ENCODE data around the gene MEGF6. TPM values are rescaled to one million over a fixed set of nuclear protein-coding genes. Genes with fewer than 3 reads are reported as not detected.

The MEGF6 gene
- total and polyA plus RNA-seq, 2 of the 8 experiments (the other 6 are each of a cell fraction or from before 2014, with no cell fraction given), result 4.1 to 14.8 TPM

DNA sequence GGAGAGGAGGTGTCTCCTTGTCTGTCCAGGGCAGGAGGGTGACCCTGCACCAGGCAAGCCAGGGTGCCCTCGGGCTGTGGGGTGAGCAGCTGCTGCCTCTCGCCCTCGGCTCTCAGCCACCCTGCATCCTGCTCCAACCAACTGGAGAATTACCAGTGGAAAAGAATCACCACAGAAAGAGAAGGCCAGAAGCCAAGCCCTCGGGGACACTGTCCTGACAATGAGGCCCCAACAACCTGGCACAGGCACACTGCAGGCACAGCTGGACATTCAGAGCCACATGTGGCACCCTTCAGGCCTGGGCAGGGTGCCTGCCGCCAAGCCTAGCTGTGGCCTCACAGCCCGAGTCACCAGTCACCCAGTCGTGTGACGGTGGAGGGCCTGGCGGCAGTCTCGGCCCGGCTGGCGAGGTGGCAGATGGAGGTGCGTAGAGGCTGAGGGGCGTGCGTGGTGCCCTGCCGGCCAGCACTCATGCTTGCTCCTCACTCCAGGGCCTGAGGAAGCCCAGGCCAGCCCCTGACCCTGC, 12.0 kb downstream of the MEGF6 start:
- no peak for FAIRE-seq
- Histone ChIP-seq H2AK5ac (ENCODE audit: low read depth, low read length) (no peak overlapping the region), H2BK5ac (ENCODE audit: low read depth, low read length) (peak overlapping the region; percentile 60; the same call in 1 of the 2 replicates), H3K36me3 (ENCODE audit: control insufficient read depth in 2 of 4, insufficient read depth in 4 of 4, low read length in 3 of 4) (no peaks in the 10 kb centered on the region), H2BK15ac (ENCODE audit: low read length) (peak overlapping the region; percentile 88), H3K79me1 (ENCODE audit: low read depth, low read length) (0 out of 2 replicates have a peak, but pooled peaks cover 2% of the 10 kb centered on the region), H2AFZ (ENCODE audit: low read length) (no peak overlapping the region), H3K27me3 (replicated peaks in 1 of 4; ENCODE audit: control insufficient read depth in 3 of 4, extremely low read depth in 1 of 4, insufficient read depth in 3 of 4, low read length in 3 of 4) (no peaks in the 10 kb centered on the region), H3K79me2 (ENCODE audit: control insufficient read depth in 1 of 2, insufficient read depth in 2 of 2, low read length in 2 of 2) (no peaks in the 10 kb centered on the region; a peak in 1 of 4 replicates), H2BK120ac (replicated peaks; ENCODE audit: low read depth, low read length) (no peak overlapping the region), H3K14ac (ENCODE audit: insufficient read length) (no peak overlapping the region), H4K91ac (replicated peaks; ENCODE audit: insufficient read length, low read length) (peak overlapping the region; percentile 85), H3K4me2 (ENCODE audit: insufficient read depth in 1 of 2, low read depth in 2 of 2, low read length in 2 of 2) (no peak overlapping the region), H3K18ac (ENCODE audit: extremely low read depth, low read length) (no peak overlapping the region), H2BK12ac (ENCODE audit: low read depth, low read length) (peak overlapping the region; percentile 50; the same call in 1 of the 2 replicates), H3K4me3 (ENCODE audit: extremely low read depth in 1 of 4, insufficient read depth in 2 of 4, low read depth in 3 of 4, low read length in 4 of 4) (no peak overlapping the region), H3K27ac (ENCODE audit: low read depth, low read length) (no peak overlapping the region), H4K8ac (ENCODE audit: extremely low read depth, insufficient read depth, low read length) (no peak overlapping the region; the same call in 1 of the 2 replicates), H3K23ac (ENCODE audit: insufficient read length) (no peak overlapping the region), H2BK20ac (ENCODE audit: low read length) (no peak overlapping the region), H3K4ac (replicated peaks; ENCODE audit: insufficient read length, low read depth, low read length) (no peak overlapping the region), H3K23me2 (ENCODE audit: low read depth, low read length) (no peaks in the 10 kb centered on the region), H3K4me1 (replicated peaks in 1 of 4; ENCODE audit: control insufficient read depth in 3 of 4, insufficient read depth in 4 of 4, low read length in 3 of 4) (peaks cover 0 to 22% (median 18%) of the 10 kb centered on the region in 4 experiments; a peak in 6 of 7 replicates), H4K5ac (ENCODE audit: insufficient read length, low read depth, low read length) (peak overlapping the region; percentile 32), H3K9me3 (ENCODE audit: insufficient read depth in 2 of 2, low read depth in 1 of 2, low read length in 1 of 2) (no peaks in the 10 kb centered on the region; a peak in 1 of 4 replicates), H3K9ac (replicated peaks in 1 of 4; ENCODE audit: extremely low read depth in 1 of 4, low read depth in 3 of 4, low read length in 3 of 4) (no peak overlapping the region), H4K20me1 (replicated peaks in 1 of 2; ENCODE audit: control insufficient read depth in 1 of 2, insufficient read depth in 2 of 2, low read length in 2 of 2) (no peaks in the 10 kb centered on the region), H3K56ac (replicated peaks; ENCODE audit: insufficient read length, low read depth, low read length) (no peak overlapping the region)
- DNase-seq (ENCODE audit: low read depth in 1 of 2, low spot score in 2 of 2), result no peak
- 85% methylated on average over 14 of the region's 16 CpGs; no CpG with 5 or more reads in 1 of the 2 experiments for WGBS, 2 experiments (ENCODE audit: extremely low coverage in 1 of 2, insufficient coverage in 1 of 2, insufficient read length in 1 of 2, insufficient replicate concordance in 2 of 2, low coverage in 1 of 2, low lambda C conversion rate in 2 of 2, missing lambda C conversion rate in 1 of 2)
- ChIA-PET POLR2A (ENCODE audit: partially characterized antibody) (interaction anchor here (0.6 to 2.0 kb wide), 2 partner anchors 8 to 52 kb away, joined by 3 to 8 read pairs; no protein-coding TSS in a partner anchor), CTCF (ENCODE audit: partially characterized antibody) (interaction anchor here (0.7 to 5.6 kb wide), 7 partner anchors 8 to 125 kb away, joined by 3 to 35 read pairs (median 11); no protein-coding TSS in a partner anchor)
- TF ChIP-seq, protein P1, sequence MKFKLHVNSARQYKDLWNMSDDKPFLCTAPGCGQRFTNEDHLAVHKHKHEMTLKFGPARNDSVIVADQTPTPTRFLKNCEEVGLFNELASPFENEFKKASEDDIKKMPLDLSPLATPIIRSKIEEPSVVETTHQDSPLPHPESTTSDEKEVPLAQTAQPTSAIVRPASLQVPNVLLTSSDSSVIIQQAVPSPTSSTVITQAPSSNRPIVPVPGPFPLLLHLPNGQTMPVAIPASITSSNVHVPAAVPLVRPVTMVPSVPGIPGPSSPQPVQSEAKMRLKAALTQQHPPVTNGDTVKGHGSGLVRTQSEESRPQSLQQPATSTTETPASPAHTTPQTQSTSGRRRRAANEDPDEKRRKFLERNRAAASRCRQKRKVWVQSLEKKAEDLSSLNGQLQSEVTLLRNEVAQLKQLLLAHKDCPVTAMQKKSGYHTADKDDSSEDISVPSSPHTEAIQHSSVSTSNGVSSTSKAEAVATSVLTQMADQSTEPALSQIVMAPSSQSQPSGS (IDR thresholded peaks at IDR 0.05; ENCODE audit: low read length), result no peak
- TF ChIP-seq POLR2A (IDR thresholded peaks at IDR 0.05; ENCODE audit: control extremely low read depth in 1 of 2, low read depth in 2 of 2, low read length in 2 of 2) (no peak), SIX5 (IDR thresholded peaks at IDR 0.05; ENCODE audit: low read depth, low read length) (no peak), EGR1 (IDR thresholded peaks at IDR 0.05; ENCODE audit: borderline replicate concordance, low read depth, low read length) (no peak), JUN (IDR thresholded peaks at IDR 0.05; ENCODE audit: low read depth, low read length) (no peak), SIN3A (conservative IDR thresholded peaks at IDR 0.05 in 1 of 2, IDR thresholded peaks at IDR 0.05 in 1 of 2; ENCODE audit: low read depth in 1 of 2, low read length in 2 of 2) (no peak), ZNF274 (IDR thresholded peaks at IDR 0.05; ENCODE audit: borderline replicate concordance, extremely low read depth, low read length) (no peak), EP300 (IDR thresholded peaks at IDR 0.05; ENCODE audit: borderline replicate concordance in 1 of 2, low read depth in 2 of 2, low read length in 2 of 2) (no peak)
- TF ChIP-seq, protein P2, sequence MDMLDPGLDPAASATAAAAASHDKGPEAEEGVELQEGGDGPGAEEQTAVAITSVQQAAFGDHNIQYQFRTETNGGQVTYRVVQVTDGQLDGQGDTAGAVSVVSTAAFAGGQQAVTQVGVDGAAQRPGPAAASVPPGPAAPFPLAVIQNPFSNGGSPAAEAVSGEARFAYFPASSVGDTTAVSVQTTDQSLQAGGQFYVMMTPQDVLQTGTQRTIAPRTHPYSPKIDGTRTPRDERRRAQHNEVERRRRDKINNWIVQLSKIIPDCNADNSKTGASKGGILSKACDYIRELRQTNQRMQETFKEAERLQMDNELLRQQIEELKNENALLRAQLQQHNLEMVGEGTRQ (IDR thresholded peaks at IDR 0.05; ENCODE audit: low read length), result no peak

All from H1 (cell line).